HFF-Myc (cell line): ENCODE results near the gene STARD3.

ENCODE experiments used
- DNase-seq: peaks from one replicate; pipeline ENCODE4 v3.0.0-alpha.2; 2011; ENCODE audit warnings: low read depth; ENCODE audit errors: extremely low read depth
- H3K4me3 ChIP-seq: replicated peaks from 2 replicates; pipeline ENCODE4 v1.5.1; 2011; ENCODE audit warnings: low read depth, mild to moderate bottlenecking, control low read depth, low read length
- CTCF ChIP-seq: IDR thresholded peaks from 2 replicates; pipeline ENCODE4 v1.5.1; 2012; ENCODE audit warnings: mild to moderate bottlenecking, low read depth, low read length, control low read depth; ENCODE audit errors: missing control alignments

The STARD3 gene

GRCh38 chr17:39600288-39600996 is 36.5 kb upstream of the STARD3 start:
- no peak overlapping the region for H3K4me3 ChIP-seq
- no peak for TF ChIP-seq CTCF
- no peak for DNase-seq

- no peak overlapping the region for H3K4me3 ChIP-seq
- no peak for DNase-seq
- TF ChIP-seq CTCF = no peak
These were observed 35.8 kb upstream of the STARD3 start for GRCh38 chr17:39600997-39601597.

- DNase-seq = no peak
- no peak overlapping the region for H3K4me3 ChIP-seq
- no peak for TF ChIP-seq CTCF
These were observed 35.0 kb upstream of the STARD3 start for GRCh38 chr17:39601758-39602532.

GRCh38 chr17:39602533-39603303 is 34.2 kb upstream of the STARD3 start:
- no peak overlapping the region for H3K4me3 ChIP-seq
- no peak for TF ChIP-seq CTCF
- DNase-seq = no peak

- TF ChIP-seq CTCF = no peak
- H3K4me3 ChIP-seq = no peak overlapping the region
- DNase-seq = no peak
These were observed 33.5 kb upstream of the STARD3 start for GRCh38 chr17:39603304-39604016.

GRCh38 chr17:39604911-39605491 is 31.9 kb upstream of the STARD3 start:
- no peak for DNase-seq
- no peak overlapping the region for H3K4me3 ChIP-seq
- TF ChIP-seq CTCF = no peak
